AG09319 (cell line): ENCODE results near the gene TRAFD1.

Experiments
- DNase-seq: peaks from one replicate; pipeline ENCODE4 v3.0.0-alpha.2; 2010; ENCODE audit warnings: low read depth; ENCODE audit errors: extremely low read depth
- TF ChIP-seq, protein P1 (sequence below): IDR thresholded peaks from 2 replicates; pipeline ENCODE4 v1.5.1; 2011; ENCODE audit warnings: low read depth, mild to moderate bottlenecking, inconsistent platforms, low read length, moderate library complexity

TRAFD1 gene

DNA sequence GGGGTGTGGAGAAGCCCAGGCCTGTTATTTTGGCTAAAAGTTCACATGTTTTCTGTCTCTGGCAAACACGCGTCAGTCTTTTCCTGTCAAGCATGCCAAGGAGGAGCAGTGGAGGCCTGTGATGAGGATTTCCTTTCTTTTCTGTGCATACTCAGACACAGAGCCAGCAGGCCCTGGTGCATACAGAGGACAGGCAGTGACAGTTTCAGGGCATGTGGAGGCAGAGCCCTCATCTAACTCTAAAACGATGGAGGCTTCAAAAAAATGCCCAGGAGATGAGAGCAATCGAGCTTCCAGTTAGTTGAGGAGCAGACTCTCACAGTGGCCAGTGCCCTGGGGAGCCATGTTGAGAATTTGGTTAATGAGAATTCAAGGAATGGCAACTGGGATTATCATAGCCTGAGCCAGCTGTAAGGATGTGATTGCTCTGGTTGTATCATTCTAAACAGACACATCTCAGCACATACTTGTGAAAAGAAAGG, 66.5 kb downstream of the TRAFD1 start:
- no peak for DNase-seq
- TF ChIP-seq, protein P1, sequence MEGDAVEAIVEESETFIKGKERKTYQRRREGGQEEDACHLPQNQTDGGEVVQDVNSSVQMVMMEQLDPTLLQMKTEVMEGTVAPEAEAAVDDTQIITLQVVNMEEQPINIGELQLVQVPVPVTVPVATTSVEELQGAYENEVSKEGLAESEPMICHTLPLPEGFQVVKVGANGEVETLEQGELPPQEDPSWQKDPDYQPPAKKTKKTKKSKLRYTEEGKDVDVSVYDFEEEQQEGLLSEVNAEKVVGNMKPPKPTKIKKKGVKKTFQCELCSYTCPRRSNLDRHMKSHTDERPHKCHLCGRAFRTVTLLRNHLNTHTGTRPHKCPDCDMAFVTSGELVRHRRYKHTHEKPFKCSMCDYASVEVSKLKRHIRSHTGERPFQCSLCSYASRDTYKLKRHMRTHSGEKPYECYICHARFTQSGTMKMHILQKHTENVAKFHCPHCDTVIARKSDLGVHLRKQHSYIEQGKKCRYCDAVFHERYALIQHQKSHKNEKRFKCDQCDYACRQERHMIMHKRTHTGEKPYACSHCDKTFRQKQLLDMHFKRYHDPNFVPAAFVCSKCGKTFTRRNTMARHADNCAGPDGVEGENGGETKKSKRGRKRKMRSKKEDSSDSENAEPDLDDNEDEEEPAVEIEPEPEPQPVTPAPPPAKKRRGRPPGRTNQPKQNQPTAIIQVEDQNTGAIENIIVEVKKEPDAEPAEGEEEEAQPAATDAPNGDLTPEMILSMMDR: no peak

DNA sequence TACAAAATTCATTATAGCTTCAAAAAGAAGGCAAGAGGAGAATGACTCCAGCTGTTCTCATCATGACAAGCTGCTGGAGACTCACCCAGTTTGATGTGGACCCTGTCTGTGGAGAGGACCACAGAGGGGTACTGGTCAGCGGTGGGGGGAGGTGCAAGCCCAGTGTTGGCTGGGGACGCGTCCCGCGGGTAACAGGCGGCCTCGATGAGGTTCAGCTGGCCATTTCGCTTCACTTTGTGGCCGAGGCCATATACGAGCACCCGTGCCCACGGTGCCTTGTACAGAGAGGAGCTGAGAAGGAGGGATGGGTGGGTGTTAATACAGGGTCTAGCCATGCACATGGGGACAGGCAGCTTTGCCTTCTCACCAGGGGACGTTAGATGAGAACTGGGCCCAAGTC, 67.1 kb downstream of the TRAFD1 start:
- DNase-seq: no peak

DNA sequence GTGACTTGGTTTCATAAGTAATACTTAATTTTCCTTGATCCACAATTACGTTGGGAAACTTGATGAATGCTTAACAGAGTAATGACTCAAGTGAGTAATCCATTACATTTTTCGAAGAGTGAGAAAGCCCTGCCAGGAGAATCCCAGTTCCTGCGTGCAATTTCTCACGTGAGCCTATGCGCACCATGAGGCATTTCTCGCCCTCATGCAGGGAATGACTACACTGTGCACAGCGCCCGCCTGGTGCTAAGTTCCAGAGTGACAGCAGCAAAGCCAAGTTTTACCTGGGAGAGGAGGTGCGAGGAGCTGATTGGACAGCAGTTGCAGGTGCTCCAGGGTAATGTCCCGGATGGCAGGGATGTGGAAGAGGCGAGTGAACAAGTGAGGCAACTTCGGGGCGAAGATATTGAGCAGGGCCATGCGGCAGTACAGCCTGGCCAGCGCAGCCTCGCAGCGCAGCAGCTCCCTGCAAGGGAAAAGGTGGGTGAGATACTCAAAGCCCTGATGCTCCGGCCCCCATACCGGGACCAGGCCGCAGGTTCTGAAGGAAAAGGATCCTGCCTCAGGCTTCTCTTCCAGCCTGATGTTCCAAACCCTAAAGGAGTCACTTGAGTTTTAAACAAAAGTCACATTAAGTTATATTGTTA, 69.4 kb downstream of the TRAFD1 start:
- TF ChIP-seq, protein P1: no peak
- DNase-seq: no peak

More for the DNA sequence above, 67.1 kb downstream of the TRAFD1 start:
- TF ChIP-seq, protein P1: no peak

DNA sequence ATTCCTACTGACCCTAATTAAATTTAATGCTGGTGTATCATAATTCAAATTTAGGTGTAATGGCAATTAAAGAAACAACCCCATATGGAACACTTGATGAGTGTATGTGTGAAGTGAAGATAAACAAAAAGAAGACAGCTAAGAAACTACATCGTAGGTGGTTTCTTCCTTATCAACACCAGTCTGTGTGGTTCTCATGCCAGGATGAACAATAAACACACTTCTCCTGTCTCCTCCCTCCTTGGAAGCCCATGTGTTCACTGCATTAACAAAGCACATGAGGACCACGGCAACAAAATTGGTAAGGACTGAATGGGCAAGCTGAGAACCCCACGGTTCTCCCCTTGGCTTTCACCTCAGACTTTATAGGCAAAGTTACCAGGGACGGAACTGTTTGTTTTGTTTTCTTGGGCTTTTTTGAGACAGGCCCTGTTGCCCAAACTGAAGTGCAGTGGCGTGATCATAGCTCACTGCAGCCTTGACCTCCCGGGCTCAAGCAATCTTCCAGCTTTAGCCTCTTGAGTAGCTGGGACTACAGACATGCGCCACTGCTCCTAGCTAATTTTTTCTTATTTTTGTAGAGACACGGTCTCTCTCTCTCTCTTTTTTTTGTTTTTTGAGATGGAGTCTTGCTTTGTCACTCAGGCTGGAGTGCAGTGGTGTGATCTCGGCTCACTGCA, 71.0 kb downstream of the TRAFD1 start:
- TF ChIP-seq, protein P1: no peak
- DNase-seq: no peak

DNA sequence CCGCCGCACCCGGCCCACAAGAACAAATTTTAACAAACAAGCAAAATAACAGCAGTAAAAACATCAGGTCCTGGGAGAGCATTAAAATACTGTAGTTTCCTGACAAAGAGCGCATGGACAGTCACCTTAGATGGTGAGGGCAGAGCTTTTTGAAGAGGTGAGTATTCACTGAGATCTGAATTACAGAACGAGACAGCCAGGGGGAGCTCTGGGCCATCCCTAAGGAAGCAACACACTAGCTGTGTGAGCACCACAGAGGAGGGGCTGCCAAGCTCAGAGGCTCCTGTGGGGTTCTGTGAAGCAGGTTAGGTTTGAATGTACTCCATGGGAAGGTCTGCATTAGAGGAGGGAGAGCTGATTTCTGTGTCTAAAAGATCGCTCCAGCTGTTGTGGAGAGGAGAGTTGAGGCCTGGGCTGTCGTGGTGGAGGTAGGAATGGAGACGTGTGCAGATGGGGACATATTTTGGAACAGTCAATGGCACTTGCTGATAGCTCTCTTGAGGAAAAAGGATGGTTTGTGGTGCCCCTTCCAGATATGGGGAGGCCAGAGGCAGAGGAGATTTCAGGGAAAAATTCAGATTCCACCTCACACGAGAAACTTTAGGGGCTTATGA, 72.9 kb downstream of the TRAFD1 start:
- peak; percentile 12 for DNase-seq
- TF ChIP-seq, protein P1: peak; percentile 51

DNA sequence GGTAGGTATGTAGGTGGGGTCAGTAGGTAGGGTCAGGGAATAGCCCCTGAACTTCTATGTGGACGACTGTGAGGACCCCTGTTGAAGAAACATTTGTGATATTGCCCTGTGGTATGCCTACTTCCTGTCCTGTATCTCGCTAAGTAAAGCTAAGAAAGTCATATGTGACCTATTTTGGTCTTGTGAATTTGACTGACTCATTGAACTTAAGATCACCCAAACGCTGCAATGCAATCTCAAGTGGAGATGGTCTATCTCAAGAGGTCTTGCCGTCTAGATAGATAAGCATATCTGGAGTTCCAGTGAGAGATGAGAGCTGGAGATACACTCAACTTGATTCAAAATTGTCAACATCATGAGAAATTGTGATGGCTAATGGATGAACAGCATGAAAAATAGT, 73.8 kb downstream of the TRAFD1 start:
- no peak for DNase-seq
- TF ChIP-seq, protein P1: no peak
